ENCODE data around the gene TTLL13.
A peak's percentile ranks its signal among the peaks of the same experiment; 100 is the strongest.
"Not testable (repeated sequence)": the region's sequence is repeated elsewhere in the genome, so short reads cannot be mapped to it uniquely, and the experiment has no call there.

TTLL13 gene

GRCh38 chr15:90239371-90239770 is 10.0 kb upstream of the TTLL13 start:
- peak; percentile 56 for DNase-seq

- DNase-seq = no peak
Measured at GRCh38 chr15:90240856-90241255, 8.5 kb upstream of the TTLL13 start.

- peak; percentile 31 for DNase-seq
Measured at GRCh38 chr15:90241343-90242192, 7.8 kb upstream of the TTLL13 start.

GRCh38 chr15:90243943-90244639 is 5.3 kb upstream of the TTLL13 start:
- DNase-seq = no peak

- peak; percentile 18 for DNase-seq
Measured at GRCh38 chr15:90248789-90249202, 560 bp upstream of the TTLL13 start.

GRCh38 chr15:90257776-90258175 is 8.4 kb downstream of the TTLL13 start:
- DNase-seq = no peak

GRCh38 chr15:90259524-90259923 is 10.2 kb downstream of the TTLL13 start:
- no peak for DNase-seq

- not testable (repeated sequence) for DNase-seq
Measured at GRCh38 chr15:90260731-90261130, 11.4 kb downstream of the TTLL13 start.

GRCh38 chr15:90261811-90262210 is 12.5 kb downstream of the TTLL13 start:
- DNase-seq = no peak

- DNase-seq = no peak
Measured at GRCh38 chr15:90262426-90262825, 13.1 kb downstream of the TTLL13 start.

- peak; percentile 16 for DNase-seq
Measured at GRCh38 chr15:90264671-90265070, 15.3 kb downstream of the TTLL13 start.

- peak; percentile 94 for DNase-seq
Measured at GRCh38 chr15:90265271-90266060, 16.1 kb downstream of the TTLL13 start, which contains the start of gene NGRN. TSS of gene NGRN (plus strand) at chr15:90265672. CDS start at chr15:90265713, 41 bp downstream.

GRCh38 chr15:90266061-90266431 is 16.7 kb downstream of the TTLL13 start:
- DNase-seq = peak; percentile 61

- DNase-seq = peak; percentile 31
Measured at GRCh38 chr15:90266485-90266884, 17.1 kb downstream of the TTLL13 start.

- DNase-seq = no peak
Measured at GRCh38 chr15:90268415-90268814, 19.1 kb downstream of the TTLL13 start.

- no peak for DNase-seq
Measured at GRCh38 chr15:90270502-90271150, 21.3 kb downstream of the TTLL13 start.

- no peak for DNase-seq
Measured at GRCh38 chr15:90271459-90272166, 22.3 kb downstream of the TTLL13 start.

- not testable (repeated sequence) for DNase-seq
Measured at GRCh38 chr15:90278467-90278866, 29.1 kb downstream of the TTLL13 start.

GRCh38 chr15:90280743-90281142 is 31.4 kb downstream of the TTLL13 start:
- DNase-seq = not testable (repeated sequence)

- DNase-seq = not testable (repeated sequence)
Measured at GRCh38 chr15:90281637-90282036, 32.3 kb downstream of the TTLL13 start.

- DNase-seq = peak; percentile 64
Measured at GRCh38 chr15:90286678-90287077, 37.3 kb downstream of the TTLL13 start.

- DNase-seq = no peak
Measured at GRCh38 chr15:90287101-90287500, 37.7 kb downstream of the TTLL13 start.

Data from hematopoietic multipotent progenitor cell treated with erythropoietin and hydrocortisone succinate and interleukin-3 and kit ligand, for 8 days (in vitro differentiated cells).